ENCODE results near the gene PPP1R2C. TPM values are rescaled to one million over a fixed set of nuclear protein-coding genes. Genes with fewer than 3 reads are reported as not detected.

The PPP1R2C gene
- total RNA-seq, 1 experiment from 2014 or later = not detected

DNA sequence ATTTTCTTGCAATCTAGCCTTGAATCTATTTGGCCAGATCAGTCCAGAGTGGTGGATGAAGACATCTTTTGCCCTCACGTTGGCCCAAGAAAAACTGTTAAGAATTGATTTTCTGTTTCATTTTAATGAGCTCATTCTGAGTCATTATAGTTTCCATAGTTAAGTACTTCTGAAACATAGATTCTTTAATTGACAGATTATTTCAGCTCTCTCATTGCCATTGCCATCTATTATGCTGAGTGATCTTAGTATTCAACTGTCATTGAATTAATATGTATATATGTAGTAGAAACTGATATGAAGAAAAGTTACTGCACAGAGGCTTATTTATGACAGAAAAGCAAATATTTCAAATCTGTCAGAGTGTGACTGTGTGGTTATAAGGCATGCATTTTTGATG, 45.5 kb upstream of the PPP1R2C start:
- no peak for TF ChIP-seq CTCF (conservative IDR thresholded peaks at IDR 0.05; ENCODE audit: low read depth, low read length)
- no peak for TF ChIP-seq EZH2 (IDR thresholded peaks at IDR 0.05; ENCODE audit: borderline replicate concordance, low read depth, low read length, poor library complexity, severe bottlenecking)
- ChIA-PET POLR2A (ENCODE audit: low non-redundant PET) (no interaction called here), CTCF (no interaction called here)
- no peak overlapping the region for H3K27ac ChIP-seq (ENCODE audit: low read depth, low read length, poor library complexity, severe bottlenecking)
- intact Hi-C loops (cut with micrococcal nuclease; ENCODE audit: unreplicated experiment) = no loop called here
- no peaks in the 10 kb centered on the region for H3K36me3 ChIP-seq (ENCODE audit: insufficient read depth, low read length, poor library complexity, severe bottlenecking)
- H3K27me3 ChIP-seq (replicated peaks; ENCODE audit: insufficient read depth, low read depth, low read length, poor library complexity) = no peaks in the 10 kb centered on the region
- no peaks in the 10 kb centered on the region for H3K4me1 ChIP-seq (ENCODE audit: insufficient read depth, low read length, poor library complexity, severe bottlenecking)
- no peak for DNase-seq (ENCODE audit: low spot score)
- peaks cover 3% of the 10 kb centered on the region for H3K9me3 ChIP-seq (ENCODE audit: low read depth, low read length, poor library complexity, severe bottlenecking)
- H3K4me3 ChIP-seq (ENCODE audit: low read depth, low read length, poor library complexity, severe bottlenecking) = no peak overlapping the region
- BruUV-seq (replicated peaks) = no TSS peak

DNA sequence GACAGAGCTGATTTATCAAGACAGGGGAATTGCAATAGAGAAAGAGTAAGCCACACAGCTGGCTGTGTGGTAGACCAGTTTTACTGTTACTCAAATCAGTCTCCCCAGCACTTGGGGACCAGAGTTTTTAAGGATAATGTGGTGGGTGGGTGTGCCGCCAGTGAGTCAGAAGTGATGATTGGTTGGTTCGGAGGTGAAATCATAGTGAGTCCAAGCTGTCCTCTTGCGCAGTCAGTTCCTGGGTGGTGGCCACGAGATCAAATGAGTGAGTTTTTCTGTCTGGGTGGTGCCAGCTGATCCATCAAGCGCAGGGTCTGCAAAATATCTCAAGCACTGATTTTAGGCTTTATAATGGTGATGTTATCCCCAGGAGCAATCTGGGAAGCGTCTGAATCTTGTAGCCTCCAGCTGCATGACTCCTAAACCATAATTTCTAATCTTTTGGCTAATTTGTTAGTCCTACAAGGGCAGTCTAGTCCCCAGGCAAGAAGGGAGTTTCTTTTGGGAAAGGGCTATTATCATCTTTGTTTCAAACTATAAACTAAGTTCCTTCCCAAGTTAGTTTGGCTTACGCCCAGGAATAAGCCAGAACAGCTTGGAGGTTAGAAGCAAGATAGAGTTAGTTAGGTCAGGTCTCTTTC, 44.0 kb upstream of the PPP1R2C start:
- H3K4me3 ChIP-seq (ENCODE audit: low read depth, low read length, poor library complexity, severe bottlenecking) = no peak overlapping the region
- no peaks in the 10 kb centered on the region for H3K36me3 ChIP-seq (ENCODE audit: insufficient read depth, low read length, poor library complexity, severe bottlenecking)
- no TSS peak for BruUV-seq (replicated peaks)
- TF ChIP-seq EZH2 (IDR thresholded peaks at IDR 0.05; ENCODE audit: borderline replicate concordance, low read depth, low read length, poor library complexity, severe bottlenecking) = no peak
- TF ChIP-seq CTCF (conservative IDR thresholded peaks at IDR 0.05; ENCODE audit: low read depth, low read length) = no peak
- H3K9me3 ChIP-seq (ENCODE audit: low read depth, low read length, poor library complexity, severe bottlenecking) = peaks cover 6% of the 10 kb centered on the region
- no peaks in the 10 kb centered on the region for H3K4me1 ChIP-seq (ENCODE audit: insufficient read depth, low read length, poor library complexity, severe bottlenecking)
- H3K27me3 ChIP-seq (replicated peaks; ENCODE audit: insufficient read depth, low read depth, low read length, poor library complexity) = no peaks in the 10 kb centered on the region
- intact Hi-C loops (cut with micrococcal nuclease; ENCODE audit: unreplicated experiment) = no loop called here
- ChIA-PET POLR2A (ENCODE audit: low non-redundant PET) (no interaction called here), CTCF (no interaction called here)
- no peak for DNase-seq (ENCODE audit: low spot score)
- no peak overlapping the region for H3K27ac ChIP-seq (ENCODE audit: low read depth, low read length, poor library complexity, severe bottlenecking)

DNA sequence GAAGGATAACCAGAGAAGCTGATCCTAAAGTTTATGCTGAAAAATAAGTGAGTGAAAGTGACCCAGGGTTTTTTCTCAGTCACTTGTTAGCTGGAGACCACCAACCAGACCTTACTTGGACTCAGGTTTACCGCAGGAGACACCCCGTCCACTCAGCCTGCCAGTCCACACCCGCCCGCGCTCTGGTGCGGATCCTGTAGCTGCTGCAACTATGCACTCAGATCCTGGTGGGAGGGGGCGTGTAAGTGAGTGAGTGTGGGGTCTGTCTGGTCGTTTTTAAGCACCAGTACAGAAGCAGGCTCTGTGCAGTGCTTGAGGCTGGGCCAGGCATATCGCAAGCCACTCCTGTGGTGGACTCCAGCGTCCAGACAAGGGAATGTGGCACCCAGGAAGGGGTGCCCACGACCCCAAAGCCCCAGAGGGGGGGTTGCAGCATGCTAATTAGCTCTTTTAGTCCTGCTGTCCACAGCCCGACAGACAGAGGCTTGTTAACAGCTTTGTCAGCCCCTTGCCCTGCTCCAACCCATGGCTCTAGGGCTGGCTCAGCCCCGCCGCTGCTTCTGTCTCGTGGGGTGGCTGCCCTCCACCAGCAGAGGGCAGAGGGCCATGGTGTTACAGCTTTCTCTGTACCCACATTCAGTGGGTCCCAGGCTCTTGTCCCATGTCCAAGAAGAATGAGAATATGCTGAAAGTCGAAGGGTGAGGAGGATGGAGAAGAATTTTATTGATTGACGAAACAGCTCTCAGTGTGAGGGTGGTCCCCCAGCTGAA, 40.4 kb upstream of the PPP1R2C start:
- CTCF ChIA-PET = no interaction called here
- DNase-seq (ENCODE audit: low spot score) = no peak
- TF ChIP-seq EZH2 (IDR thresholded peaks at IDR 0.05; ENCODE audit: borderline replicate concordance, low read depth, low read length, poor library complexity, severe bottlenecking) (no peak), CTCF (conservative IDR thresholded peaks at IDR 0.05; ENCODE audit: low read depth, low read length) (no peak)
- POLR2A ChIA-PET (ENCODE audit: low non-redundant PET) = no interaction called here
- BruUV-seq (replicated peaks) = no TSS peak
- no peaks in the 10 kb centered on the region for H3K36me3 ChIP-seq (ENCODE audit: insufficient read depth, low read length, poor library complexity, severe bottlenecking)
- no peaks in the 10 kb centered on the region for H3K4me1 ChIP-seq (ENCODE audit: insufficient read depth, low read length, poor library complexity, severe bottlenecking)
- peaks cover 6% of the 10 kb centered on the region for H3K9me3 ChIP-seq (ENCODE audit: low read depth, low read length, poor library complexity, severe bottlenecking)
- H3K27me3 ChIP-seq (replicated peaks; ENCODE audit: insufficient read depth, low read depth, low read length, poor library complexity) = no peaks in the 10 kb centered on the region
- no peak overlapping the region for H3K27ac ChIP-seq (ENCODE audit: low read depth, low read length, poor library complexity, severe bottlenecking)
- intact Hi-C loops (cut with micrococcal nuclease; ENCODE audit: unreplicated experiment) = no loop called here
- no peak overlapping the region for H3K4me3 ChIP-seq (ENCODE audit: low read depth, low read length, poor library complexity, severe bottlenecking)

Measured in A673 (cell line).